ENCODE results near the gene NTSR1.

GRCh38 chr20:62766716-62767115, 58.1 kb downstream of the NTSR1 start:
- TF ChIP-seq CTCF (IDR thresholded peaks at IDR 0.05) (no peak), ZFX (IDR thresholded peaks at IDR 0.05; ENCODE audit: borderline replicate concordance) (no peak)
